ENCODE results near the gene TFDP1. TPM values are rescaled to one million over a fixed set of nuclear protein-coding genes. Genes with fewer than 3 reads are reported as not detected.

The TFDP1 gene
- total RNA-seq, 1 donor from 2014 or later: 30.8 TPM

- H3K27ac ChIP-seq (ENCODE audit: low read depth, low read length): no peak overlapping the region
- H3K9me3 ChIP-seq (ENCODE audit: control insufficient read depth in 3 of 3, low read length in 3 of 3): peaks cover 0 to 3% (median 0%) of the 10 kb centered on the region in 3 donors
- H3K9ac ChIP-seq (ENCODE audit: low read depth in 1 of 3, low read length in 3 of 3): no peak overlapping the region
- peaks cover 3 to 20% (median 15%) of the 10 kb centered on the region in 3 donors for H3K27me3 ChIP-seq (ENCODE audit: control insufficient read depth in 3 of 3, insufficient read depth in 3 of 3, low read length in 3 of 3)
- no peaks in the 10 kb centered on the region for H3K4me1 ChIP-seq (ENCODE audit: control insufficient read depth in 3 of 3, insufficient read depth in 3 of 3, low read length in 3 of 3)
- H3K4me3 ChIP-seq (ENCODE audit: low read length in 3 of 3): no peak overlapping the region
- no peaks in the 10 kb centered on the region for H3K36me3 ChIP-seq (ENCODE audit: control insufficient read depth in 3 of 3, insufficient read depth in 3 of 3, low read length in 3 of 3)
Observed at GRCh38 chr13:113658836-113659235, 74.3 kb downstream of the TFDP1 start.

- H3K27me3 ChIP-seq (ENCODE audit: control insufficient read depth in 3 of 3, insufficient read depth in 3 of 3, low read length in 3 of 3): peaks cover 3 to 20% (median 20%) of the 10 kb centered on the region in 3 donors
- no peak overlapping the region for H3K27ac ChIP-seq (ENCODE audit: low read depth, low read length)
- H3K4me3 ChIP-seq (ENCODE audit: low read length in 3 of 3): no peak overlapping the region
- peaks cover 0 to 3% (median 0%) of the 10 kb centered on the region in 3 donors for H3K9me3 ChIP-seq (ENCODE audit: control insufficient read depth in 3 of 3, low read length in 3 of 3)
- H3K4me1 ChIP-seq (ENCODE audit: control insufficient read depth in 3 of 3, insufficient read depth in 3 of 3, low read length in 3 of 3): no peaks in the 10 kb centered on the region
- H3K36me3 ChIP-seq (ENCODE audit: control insufficient read depth in 3 of 3, insufficient read depth in 3 of 3, low read length in 3 of 3): no peaks in the 10 kb centered on the region
- H3K9ac ChIP-seq (ENCODE audit: low read depth in 1 of 3, low read length in 3 of 3): no peak overlapping the region
Observed at GRCh38 chr13:113659337-113659736, 74.8 kb downstream of the TFDP1 start.

DNA sequence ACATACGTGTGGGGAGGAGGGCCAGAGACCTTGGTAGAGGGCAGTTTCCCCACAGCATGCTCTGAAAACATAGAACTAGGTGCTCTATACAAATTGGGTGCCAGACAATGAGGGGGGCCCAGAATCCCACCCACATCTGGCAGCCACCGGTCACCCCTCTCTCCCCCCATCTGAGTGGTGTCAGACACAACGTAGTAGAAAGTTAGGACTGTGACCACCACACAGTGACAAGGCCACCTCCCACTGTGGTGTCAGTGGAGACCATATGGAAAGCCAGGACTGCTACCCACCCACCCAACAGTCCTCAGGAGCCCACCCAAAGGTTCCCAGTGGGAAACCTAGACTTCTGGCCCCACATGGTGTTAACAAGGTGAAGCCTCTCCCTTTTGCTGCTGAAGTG lies 75.5 kb downstream of the TFDP1 start:
- Histone ChIP-seq H3K4me1 (ENCODE audit: control insufficient read depth in 3 of 3, insufficient read depth in 3 of 3, low read length in 3 of 3) (no peaks in the 10 kb centered on the region), H3K27me3 (ENCODE audit: control insufficient read depth in 3 of 3, insufficient read depth in 3 of 3, low read length in 3 of 3) (peaks cover 8 to 26% (median 25%) of the 10 kb centered on the region in 3 donors), H3K9ac (ENCODE audit: low read depth in 1 of 3, low read length in 3 of 3) (no peak overlapping the region), H3K9me3 (ENCODE audit: control insufficient read depth in 3 of 3, low read length in 3 of 3) (peaks cover 0 to 3% (median 0%) of the 10 kb centered on the region in 3 donors), H3K27ac (ENCODE audit: low read depth, low read length) (no peak overlapping the region), H3K4me3 (ENCODE audit: low read length in 3 of 3) (no peak overlapping the region), H3K36me3 (ENCODE audit: control insufficient read depth in 3 of 3, insufficient read depth in 3 of 3, low read length in 3 of 3) (no peaks in the 10 kb centered on the region)

DNA sequence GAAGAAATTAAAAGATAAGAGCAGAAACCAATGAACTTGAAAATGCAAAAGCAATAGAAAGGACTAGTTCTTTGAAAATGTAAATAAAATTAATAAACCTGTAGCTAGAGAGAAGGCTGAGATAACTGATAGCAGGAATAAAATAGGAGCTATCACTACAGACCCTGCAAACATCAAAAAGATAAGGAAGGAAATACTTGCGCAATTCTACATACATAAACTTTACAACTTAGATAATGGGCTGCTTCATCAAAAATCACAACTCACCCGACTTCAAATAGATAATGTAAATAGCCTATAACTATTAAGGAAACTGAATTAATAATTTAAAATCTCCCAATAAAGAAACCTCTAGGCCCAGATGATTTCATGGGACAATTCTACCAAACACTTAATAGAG lies 77.0 kb downstream of the TFDP1 start:
- H3K36me3 ChIP-seq (ENCODE audit: control insufficient read depth in 3 of 3, insufficient read depth in 3 of 3, low read length in 3 of 3): no peaks in the 10 kb centered on the region
- no peaks in the 10 kb centered on the region for H3K4me1 ChIP-seq (ENCODE audit: control insufficient read depth in 3 of 3, insufficient read depth in 3 of 3, low read length in 3 of 3)
- H3K27me3 ChIP-seq (ENCODE audit: control insufficient read depth in 3 of 3, insufficient read depth in 3 of 3, low read length in 3 of 3): peaks cover 22 to 32% (median 28%) of the 10 kb centered on the region in 3 donors
- H3K27ac ChIP-seq (ENCODE audit: low read depth, low read length): no peak overlapping the region
- peaks cover 0 to 3% (median 0%) of the 10 kb centered on the region in 3 donors for H3K9me3 ChIP-seq (ENCODE audit: control insufficient read depth in 3 of 3, low read length in 3 of 3)
- no peak overlapping the region for H3K9ac ChIP-seq (ENCODE audit: low read depth in 1 of 3, low read length in 3 of 3)
- no peak overlapping the region for H3K4me3 ChIP-seq (ENCODE audit: low read length in 3 of 3)

- Histone ChIP-seq H3K36me3 (ENCODE audit: control insufficient read depth in 3 of 3, insufficient read depth in 3 of 3, low read length in 3 of 3) (no peaks in the 10 kb centered on the region), H3K27me3 (ENCODE audit: control insufficient read depth in 3 of 3, insufficient read depth in 3 of 3, low read length in 3 of 3) (peaks cover 21 to 48% (median 34%) of the 10 kb centered on the region in 3 donors), H3K4me3 (ENCODE audit: low read length in 3 of 3) (no peak overlapping the region), H3K27ac (ENCODE audit: low read depth, low read length) (no peak overlapping the region), H3K9me3 (ENCODE audit: control insufficient read depth in 3 of 3, low read length in 3 of 3) (peaks cover 0 to 3% (median 0%) of the 10 kb centered on the region in 3 donors), H3K4me1 (ENCODE audit: control insufficient read depth in 3 of 3, insufficient read depth in 3 of 3, low read length in 3 of 3) (no peaks in the 10 kb centered on the region), H3K9ac (ENCODE audit: low read depth in 1 of 3, low read length in 3 of 3) (no peak overlapping the region)
Observed at GRCh38 chr13:113663934-113664333, 79.4 kb downstream of the TFDP1 start.

- H3K36me3 ChIP-seq (ENCODE audit: control insufficient read depth in 3 of 3, insufficient read depth in 3 of 3, low read length in 3 of 3): no peaks in the 10 kb centered on the region
- no peak overlapping the region for H3K27ac ChIP-seq (ENCODE audit: low read depth, low read length)
- H3K9me3 ChIP-seq (ENCODE audit: control insufficient read depth in 3 of 3, low read length in 3 of 3): peaks cover 0 to 3% (median 0%) of the 10 kb centered on the region in 3 donors
- H3K4me1 ChIP-seq (ENCODE audit: control insufficient read depth in 3 of 3, insufficient read depth in 3 of 3, low read length in 3 of 3): no peaks in the 10 kb centered on the region
- no peak overlapping the region for H3K9ac ChIP-seq (ENCODE audit: low read depth in 1 of 3, low read length in 3 of 3)
- peaks cover 24 to 46% (median 34%) of the 10 kb centered on the region in 3 donors for H3K27me3 ChIP-seq (ENCODE audit: control insufficient read depth in 3 of 3, insufficient read depth in 3 of 3, low read length in 3 of 3)
- no peak overlapping the region for H3K4me3 ChIP-seq (ENCODE audit: low read length in 3 of 3)
Observed at GRCh38 chr13:113664751-113665596, 80.4 kb downstream of the TFDP1 start.

GRCh38 chr13:113665597-113666328 lies 81.2 kb downstream of the TFDP1 start:
- H3K9ac ChIP-seq (ENCODE audit: low read depth in 1 of 3, low read length in 3 of 3): no peak overlapping the region
- H3K4me3 ChIP-seq (ENCODE audit: low read length in 3 of 3): no peak overlapping the region
- no peaks in the 10 kb centered on the region for H3K36me3 ChIP-seq (ENCODE audit: control insufficient read depth in 3 of 3, insufficient read depth in 3 of 3, low read length in 3 of 3)
- H3K4me1 ChIP-seq (ENCODE audit: control insufficient read depth in 3 of 3, insufficient read depth in 3 of 3, low read length in 3 of 3): no peaks in the 10 kb centered on the region
- no peak overlapping the region for H3K27ac ChIP-seq (ENCODE audit: low read depth, low read length)
- peaks cover 26 to 46% (median 34%) of the 10 kb centered on the region in 3 donors for H3K27me3 ChIP-seq (ENCODE audit: control insufficient read depth in 3 of 3, insufficient read depth in 3 of 3, low read length in 3 of 3)
- peaks cover 0 to 3% (median 0%) of the 10 kb centered on the region in 3 donors for H3K9me3 ChIP-seq (ENCODE audit: control insufficient read depth in 3 of 3, low read length in 3 of 3)

GRCh38 chr13:113666329-113666670 lies 81.7 kb downstream of the TFDP1 start:
- Histone ChIP-seq H3K9ac (ENCODE audit: low read depth in 1 of 3, low read length in 3 of 3) (no peak overlapping the region), H3K27ac (ENCODE audit: low read depth, low read length) (no peak overlapping the region)

GRCh38 chr13:113666951-113667701 lies 82.6 kb downstream of the TFDP1 start, which contains the start of gene GRK1:
Gene GRK1 (plus strand): TSS chr13:113667219. CDS start chr13:113667387, 168 bp downstream.
- peaks cover 26 to 46% (median 32%) of the 10 kb centered on the region in 3 donors for H3K27me3 ChIP-seq (ENCODE audit: control insufficient read depth in 3 of 3, insufficient read depth in 3 of 3, low read length in 3 of 3)
- no peak within 1 kb of the TSS for H3K9ac ChIP-seq (ENCODE audit: low read depth in 1 of 3, low read length in 3 of 3)

More at GRCh38 chr13:113666329-113666670, 81.7 kb downstream of the TFDP1 start:
- Histone ChIP-seq H3K9me3 (ENCODE audit: control insufficient read depth in 3 of 3, low read length in 3 of 3) (peaks cover 0 to 3% (median 0%) of the 10 kb centered on the region in 3 donors), H3K36me3 (ENCODE audit: control insufficient read depth in 3 of 3, insufficient read depth in 3 of 3, low read length in 3 of 3) (no peaks in the 10 kb centered on the region), H3K27me3 (ENCODE audit: control insufficient read depth in 3 of 3, insufficient read depth in 3 of 3, low read length in 3 of 3) (peaks cover 26 to 46% (median 34%) of the 10 kb centered on the region in 3 donors), H3K4me3 (ENCODE audit: low read length in 3 of 3) (no peak overlapping the region), H3K4me1 (ENCODE audit: control insufficient read depth in 3 of 3, insufficient read depth in 3 of 3, low read length in 3 of 3) (no peaks in the 10 kb centered on the region)

More at GRCh38 chr13:113666951-113667701, 82.6 kb downstream of the TFDP1 start, which contains the start of gene GRK1:
- Histone ChIP-seq H3K9me3 (ENCODE audit: control insufficient read depth in 3 of 3, low read length in 3 of 3) (no peaks in the 10 kb centered on the region), H3K4me1 (ENCODE audit: control insufficient read depth in 3 of 3, insufficient read depth in 3 of 3, low read length in 3 of 3) (no peaks in the 10 kb centered on the region), H3K36me3 (ENCODE audit: control insufficient read depth in 3 of 3, insufficient read depth in 3 of 3, low read length in 3 of 3) (no peaks in the 10 kb centered on the region), H3K27ac (ENCODE audit: low read depth, low read length) (no peak within 1 kb of the TSS), H3K4me3 (ENCODE audit: low read length in 3 of 3) (no peak within 1 kb of the TSS)
